ENCODE results near the gene ORAI3. TPM values are rescaled to one million over a fixed set of nuclear protein-coding genes. Genes with fewer than 3 reads are reported as not detected.

ORAI3 gene
- total RNA-seq, 1 donor = 35.6 TPM

- no peak for DNase-seq (ENCODE audit: low read depth)
- no peak overlapping the region for H3K4me3 ChIP-seq (ENCODE audit: low read depth, low read length)
- no peak for TF ChIP-seq CTCF (IDR thresholded peaks at IDR 0.05; ENCODE audit: insufficient read depth, low read length)
Observed at GRCh38 chr16:30926937-30927788, 21.7 kb upstream of the ORAI3 start.

- TF ChIP-seq CTCF (IDR thresholded peaks at IDR 0.05; ENCODE audit: insufficient read depth, low read length) = no peak
- H3K4me3 ChIP-seq (ENCODE audit: low read depth, low read length) = no peak overlapping the region
- peak; percentile 23 for DNase-seq (ENCODE audit: low read depth)
Observed at GRCh38 chr16:30927789-30928378, 21.0 kb upstream of the ORAI3 start.

- DNase-seq (ENCODE audit: low read depth) = no peak
- no peak for TF ChIP-seq CTCF (IDR thresholded peaks at IDR 0.05; ENCODE audit: insufficient read depth, low read length)
- H3K4me3 ChIP-seq (ENCODE audit: low read depth, low read length) = no peak overlapping the region
Observed at GRCh38 chr16:30928390-30928789, 20.5 kb upstream of the ORAI3 start.

- no peak overlapping the region for H3K4me3 ChIP-seq (ENCODE audit: low read depth, low read length)
- no peak for TF ChIP-seq CTCF (IDR thresholded peaks at IDR 0.05; ENCODE audit: insufficient read depth, low read length)
- no peak for DNase-seq (ENCODE audit: low read depth)
Observed at GRCh38 chr16:30929167-30929566, 19.7 kb upstream of the ORAI3 start.

- TF ChIP-seq CTCF (IDR thresholded peaks at IDR 0.05; ENCODE audit: insufficient read depth, low read length) = no peak
- no peak for DNase-seq (ENCODE audit: low read depth)
- H3K4me3 ChIP-seq (ENCODE audit: low read depth, low read length) = no peak overlapping the region
Observed at GRCh38 chr16:30930160-30930571, 18.7 kb upstream of the ORAI3 start.

- TF ChIP-seq CTCF (IDR thresholded peaks at IDR 0.05; ENCODE audit: insufficient read depth, low read length) = no peak
- no peak for DNase-seq (ENCODE audit: low read depth)
- no peak overlapping the region for H3K4me3 ChIP-seq (ENCODE audit: low read depth, low read length)
Observed at GRCh38 chr16:30931068-30931650, 17.7 kb upstream of the ORAI3 start.

All from fibroblast of the aortic adventitia (primary cell).